Sigmoid colon (tissue), 4 donors: Measurements from ENCODE around the gene TRPT1.

Experiments used
- CTCF ChIP-seq, 4 experiments: fragments of 450-650 bp in 3 of 4; fragments of 200-600 bp in 1 of 4; IDR thresholded peaks; one replicate each; pipeline ENCODE4 v1.5.1; 2016 to 2019; ENCODE audit warnings: antibody characterized with exemption in 4 of 4, mild to moderate bottlenecking in 3 of 4, moderate library complexity in 2 of 4
- EP300 ChIP-seq, 4 donors: sonication (generic); formaldehyde crosslinking; IDR thresholded peaks; one replicate each; pipeline ENCODE4 v1.6.1; 2017; ENCODE audit warnings: antibody characterized with exemption in 4 of 4
- POLR2A ChIP-seq, 2 donors: fragments of 450-650 bp; IDR thresholded peaks; one replicate each; pipeline ENCODE4 v1.6.1; 2016; ENCODE audit warnings: antibody characterized with exemption in 2 of 2, mild to moderate bottlenecking in 2 of 2, moderate library complexity in 2 of 2
- POLR2AphosphoS5 ChIP-seq, 4 donors: sonication (generic); formaldehyde crosslinking; IDR thresholded peaks; one replicate each; pipeline ENCODE4 v1.6.1; 2017; ENCODE audit warnings: antibody characterized with exemption in 4 of 4

GRCh38 chr11:64232182-64232966 lies 6.4 kb upstream of the TRPT1 start:
- TF ChIP-seq CTCF (IDR thresholded peaks at IDR 0.05) (no peak), POLR2AphosphoS5 (IDR thresholded peaks at IDR 0.05) (no peak), EP300 (IDR thresholded peaks at IDR 0.05) (no peak), POLR2A (IDR thresholded peaks at IDR 0.05) (no peak)
